GM18907 (cell line): Measurements from ENCODE around the gene CCDC88B.
A peak's percentile ranks its signal among the peaks of the same experiment; 100 is the strongest.

Experiments
- ATAC-seq: cut with Tn5 transposase; IDR thresholded peaks from one replicate; pipeline ENCODE4 v1.9.1; 2021; ENCODE audit warnings: mild to moderate bottlenecking, moderate library complexity; ENCODE audit not compliant: unreplicated experiment

Gene CCDC88B, protein sequence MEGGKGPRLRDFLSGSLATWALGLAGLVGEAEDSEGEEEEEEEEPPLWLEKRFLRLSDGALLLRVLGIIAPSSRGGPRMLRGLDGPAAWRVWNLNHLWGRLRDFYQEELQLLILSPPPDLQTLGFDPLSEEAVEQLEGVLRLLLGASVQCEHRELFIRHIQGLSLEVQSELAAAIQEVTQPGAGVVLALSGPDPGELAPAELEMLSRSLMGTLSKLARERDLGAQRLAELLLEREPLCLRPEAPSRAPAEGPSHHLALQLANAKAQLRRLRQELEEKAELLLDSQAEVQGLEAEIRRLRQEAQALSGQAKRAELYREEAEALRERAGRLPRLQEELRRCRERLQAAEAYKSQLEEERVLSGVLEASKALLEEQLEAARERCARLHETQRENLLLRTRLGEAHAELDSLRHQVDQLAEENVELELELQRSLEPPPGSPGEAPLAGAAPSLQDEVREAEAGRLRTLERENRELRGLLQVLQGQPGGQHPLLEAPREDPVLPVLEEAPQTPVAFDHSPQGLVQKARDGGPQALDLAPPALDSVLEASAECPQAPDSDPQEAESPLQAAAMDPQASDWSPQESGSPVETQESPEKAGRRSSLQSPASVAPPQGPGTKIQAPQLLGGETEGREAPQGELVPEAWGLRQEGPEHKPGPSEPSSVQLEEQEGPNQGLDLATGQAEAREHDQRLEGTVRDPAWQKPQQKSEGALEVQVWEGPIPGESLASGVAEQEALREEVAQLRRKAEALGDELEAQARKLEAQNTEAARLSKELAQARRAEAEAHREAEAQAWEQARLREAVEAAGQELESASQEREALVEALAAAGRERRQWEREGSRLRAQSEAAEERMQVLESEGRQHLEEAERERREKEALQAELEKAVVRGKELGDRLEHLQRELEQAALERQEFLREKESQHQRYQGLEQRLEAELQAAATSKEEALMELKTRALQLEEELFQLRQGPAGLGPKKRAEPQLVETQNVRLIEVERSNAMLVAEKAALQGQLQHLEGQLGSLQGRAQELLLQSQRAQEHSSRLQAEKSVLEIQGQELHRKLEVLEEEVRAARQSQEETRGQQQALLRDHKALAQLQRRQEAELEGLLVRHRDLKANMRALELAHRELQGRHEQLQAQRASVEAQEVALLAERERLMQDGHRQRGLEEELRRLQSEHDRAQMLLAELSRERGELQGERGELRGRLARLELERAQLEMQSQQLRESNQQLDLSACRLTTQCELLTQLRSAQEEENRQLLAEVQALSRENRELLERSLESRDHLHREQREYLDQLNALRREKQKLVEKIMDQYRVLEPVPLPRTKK (N-terminal part only)

DNA sequence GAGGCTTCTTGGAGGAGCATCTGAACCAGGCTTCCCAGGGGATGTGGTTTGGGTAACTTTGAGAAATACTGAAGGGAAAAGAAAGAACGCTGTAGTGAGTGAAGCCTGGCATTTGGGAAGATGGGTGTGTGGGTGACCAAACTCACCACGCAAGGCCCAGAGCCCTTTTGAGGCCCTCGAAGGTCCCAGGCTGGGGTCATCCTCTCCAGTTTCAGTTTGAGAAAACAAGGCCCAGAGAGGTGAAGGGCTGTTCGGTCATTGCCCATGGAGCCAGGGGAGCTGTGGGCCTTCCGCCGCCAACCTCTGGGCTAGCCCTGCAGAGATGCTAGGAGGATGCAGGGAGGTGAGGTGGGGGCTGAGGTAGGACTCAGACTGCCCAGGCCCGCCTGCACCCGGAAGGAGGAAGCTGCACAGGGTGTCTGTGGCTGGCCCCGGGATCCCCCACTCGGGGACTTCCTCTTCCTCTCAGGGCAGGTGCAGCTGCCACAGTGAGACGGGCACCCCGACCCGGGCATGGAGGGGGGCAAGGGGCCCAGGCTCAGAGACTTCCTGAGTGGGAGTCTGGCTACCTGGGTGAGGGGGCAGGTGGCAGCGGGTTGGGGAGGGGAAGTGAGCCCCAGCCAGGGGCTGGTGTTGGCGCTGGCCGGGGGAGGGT lies at the start of gene CCDC88B:
Gene CCDC88B (plus strand): TSS at position 451 of the 655 bp plus-strand sequence. CDS start 63 bp downstream, at position 514.
- ATAC-seq = peak; percentile 57

DNA sequence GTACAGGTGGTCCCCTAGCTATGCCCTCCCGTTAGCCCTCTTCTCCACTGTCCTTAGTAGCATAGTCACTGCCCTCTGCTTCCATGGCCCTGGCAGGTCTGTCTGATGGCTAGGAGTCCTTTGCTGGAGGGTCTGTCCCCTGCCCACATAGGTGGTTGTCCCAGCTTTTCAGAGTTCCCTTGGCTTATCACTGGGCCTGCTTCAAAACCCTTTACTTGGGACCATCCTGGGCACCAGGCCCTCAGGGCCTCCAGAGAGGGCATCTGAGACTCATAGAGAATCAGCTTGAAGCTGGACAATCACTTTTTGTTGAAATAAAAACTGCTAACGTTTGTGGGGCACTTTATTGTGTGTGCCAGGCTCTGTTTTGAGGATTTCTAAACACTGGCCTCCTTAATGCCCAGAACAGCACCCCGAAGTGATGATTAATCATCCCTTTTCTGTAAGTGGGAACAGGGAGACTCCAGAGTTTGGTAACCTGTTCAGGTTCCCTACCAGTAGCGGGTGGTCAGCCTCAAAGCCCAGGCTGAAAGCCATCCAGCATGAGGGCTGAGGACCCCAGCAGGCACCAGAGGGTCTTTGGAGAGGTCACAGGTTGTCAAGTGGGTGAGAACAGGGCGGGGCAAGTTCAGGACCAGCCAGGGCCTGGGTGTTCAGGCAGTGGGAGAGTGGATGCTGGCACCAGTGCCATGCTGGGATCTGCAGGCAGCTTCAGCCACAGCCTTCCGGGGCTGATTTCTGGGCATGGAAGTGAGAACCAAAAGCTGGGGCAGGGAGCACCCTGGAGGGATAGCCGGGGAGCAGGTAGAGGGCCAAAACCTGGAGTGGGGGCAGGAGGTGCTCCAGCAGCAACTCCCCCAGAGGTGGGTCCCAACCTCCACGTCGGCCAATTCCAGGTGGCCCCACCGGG lies 49.4 kb upstream of the CCDC88B start:
- ATAC-seq = no peak

DNA sequence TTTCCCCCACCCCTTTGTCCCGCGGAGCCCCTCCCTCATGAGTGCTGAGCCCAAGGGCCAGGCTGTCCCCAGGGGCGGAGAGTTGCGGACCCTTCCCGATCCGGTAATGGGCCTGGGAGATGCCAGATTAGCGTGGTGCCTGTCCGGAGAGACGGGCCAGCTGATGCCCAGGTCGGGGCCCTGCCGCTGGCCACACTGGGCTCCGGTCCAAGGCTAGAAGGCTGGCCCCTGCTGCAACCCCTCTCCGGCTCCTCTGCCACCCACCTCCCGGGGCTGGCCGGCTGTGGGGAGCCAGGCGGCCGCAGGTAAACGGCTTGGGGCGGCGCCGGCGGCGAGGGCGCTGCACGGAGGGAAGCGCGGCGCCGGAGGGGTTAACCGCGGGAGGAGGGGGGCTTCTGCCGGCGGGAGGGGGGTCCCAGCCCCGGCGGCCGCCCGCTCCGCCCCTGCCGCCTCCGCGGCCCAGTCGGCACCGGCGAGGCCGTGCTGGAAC lies 48.7 kb upstream of the CCDC88B start, which contains the start of gene KCNK4:
Gene KCNK4 (plus strand): TSS at position 41 of the 490 bp plus-strand sequence. CDS start 1,717 bp downstream, outside the sequence.
- no peak for ATAC-seq

DNA sequence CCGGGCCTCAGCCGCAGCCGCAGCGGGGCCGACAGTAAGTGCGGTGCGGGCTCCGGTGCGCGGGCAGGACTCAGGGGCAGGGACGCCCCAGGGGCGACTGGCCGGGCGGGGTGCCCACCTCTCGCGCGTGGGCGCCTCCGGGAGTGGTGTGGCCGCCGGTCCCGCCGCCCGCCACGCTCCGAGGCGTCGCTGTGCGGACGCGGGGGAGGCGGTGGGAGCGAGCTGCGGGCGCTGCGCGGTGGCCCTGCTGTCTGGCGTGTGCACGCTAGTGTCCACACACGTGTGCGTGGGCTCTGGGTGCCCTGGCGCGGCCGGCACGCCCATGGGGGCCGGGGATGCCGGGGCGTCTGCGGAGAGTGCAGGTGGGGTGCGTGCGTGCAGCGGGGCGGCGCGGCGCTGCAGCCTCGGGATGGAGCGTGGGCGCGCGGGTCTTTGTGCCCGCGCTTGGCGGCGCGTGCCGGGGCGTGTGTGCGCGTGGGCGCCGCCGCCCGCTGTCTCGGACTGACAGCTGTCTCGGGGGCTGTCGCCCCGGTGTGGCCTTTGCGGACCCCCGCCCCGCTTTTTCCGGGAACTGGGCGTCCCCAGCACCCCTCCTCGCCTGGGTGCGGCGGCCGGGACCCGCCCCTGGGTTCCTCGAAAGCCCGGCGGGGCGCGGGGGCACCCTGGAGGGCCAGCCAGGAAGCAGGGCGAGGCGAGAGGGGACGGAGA lies 48.1 kb upstream of the CCDC88B start:
- ATAC-seq = no peak

DNA sequence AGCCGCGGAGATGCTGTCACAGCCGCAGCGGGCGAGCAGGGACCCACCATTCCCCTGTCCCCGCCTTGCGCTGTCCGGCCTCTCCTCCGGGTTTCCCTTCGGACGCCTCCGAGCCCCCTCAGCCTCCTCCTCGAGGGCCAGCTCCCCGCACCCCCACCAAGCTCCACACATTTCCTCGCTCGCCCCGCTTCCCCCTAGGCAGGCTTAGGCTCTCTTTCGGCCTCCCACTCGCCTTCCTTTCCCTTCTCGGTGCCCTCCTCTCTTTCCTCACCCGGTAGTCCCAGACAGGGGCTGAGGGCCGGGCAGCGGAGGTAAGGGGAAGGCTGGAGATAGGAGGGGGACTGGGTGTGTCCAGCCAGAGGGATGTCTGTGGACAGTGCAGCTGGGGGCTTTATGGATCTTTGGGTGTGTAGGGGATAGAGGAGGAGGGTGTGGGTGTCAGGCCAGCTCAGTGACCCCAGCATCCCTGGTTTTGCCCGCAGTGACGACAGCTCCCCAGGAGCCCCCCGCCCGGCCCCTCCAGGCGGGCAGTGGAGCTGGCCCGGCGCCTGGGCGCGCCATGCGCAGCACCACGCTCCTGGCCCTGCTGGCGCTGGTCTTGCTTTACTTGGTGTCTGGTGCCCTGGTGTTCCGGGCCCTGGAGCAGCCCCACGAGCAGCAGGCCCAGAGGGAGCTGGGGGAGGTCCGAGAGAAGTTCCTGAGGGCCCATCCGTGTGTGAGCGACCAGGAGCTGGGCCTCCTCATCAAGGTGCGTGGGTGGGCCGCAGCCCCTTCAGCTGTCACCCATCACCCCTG lies 47.3 kb upstream of the CCDC88B start:
- no peak for ATAC-seq

DNA sequence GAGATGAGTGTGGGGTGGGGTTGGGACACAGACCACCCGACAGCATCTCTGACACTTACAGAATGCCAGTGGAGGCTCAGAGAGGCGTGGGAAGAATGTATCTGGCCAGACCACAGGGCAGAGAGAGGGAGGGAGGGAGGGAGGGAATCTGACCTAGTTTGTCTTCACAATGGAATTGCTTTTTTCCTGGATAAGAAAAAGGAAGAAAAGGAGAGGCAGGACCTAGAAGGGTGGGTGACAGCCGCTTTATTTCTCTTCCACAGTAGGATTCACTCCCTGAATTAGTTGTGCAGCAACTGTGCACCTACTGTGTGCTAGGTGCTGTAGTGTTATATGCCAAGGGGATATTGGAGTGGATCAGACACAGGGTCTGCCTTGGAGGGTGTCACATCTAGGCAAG lies 45.2 kb upstream of the CCDC88B start:
- no peak for ATAC-seq

DNA sequence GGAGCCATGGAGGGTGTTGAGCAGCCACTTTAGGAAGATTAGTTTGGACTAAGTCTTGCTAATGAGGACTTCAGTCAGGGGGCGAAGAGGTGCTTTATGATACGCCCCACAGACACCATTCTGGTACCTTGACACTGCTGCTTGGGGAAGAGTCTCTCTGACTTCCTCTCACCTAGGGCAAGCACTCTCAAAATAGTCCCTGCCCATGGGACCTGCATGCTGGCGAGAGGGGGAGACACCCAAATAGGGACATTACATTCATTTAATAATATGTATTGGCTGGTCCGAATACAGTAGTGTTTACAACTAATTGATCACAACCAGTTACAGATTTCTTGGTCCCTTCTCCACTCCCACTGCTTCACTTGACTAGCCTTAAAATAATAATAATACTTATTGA lies 44.2 kb upstream of the CCDC88B start:
- no peak for ATAC-seq

DNA sequence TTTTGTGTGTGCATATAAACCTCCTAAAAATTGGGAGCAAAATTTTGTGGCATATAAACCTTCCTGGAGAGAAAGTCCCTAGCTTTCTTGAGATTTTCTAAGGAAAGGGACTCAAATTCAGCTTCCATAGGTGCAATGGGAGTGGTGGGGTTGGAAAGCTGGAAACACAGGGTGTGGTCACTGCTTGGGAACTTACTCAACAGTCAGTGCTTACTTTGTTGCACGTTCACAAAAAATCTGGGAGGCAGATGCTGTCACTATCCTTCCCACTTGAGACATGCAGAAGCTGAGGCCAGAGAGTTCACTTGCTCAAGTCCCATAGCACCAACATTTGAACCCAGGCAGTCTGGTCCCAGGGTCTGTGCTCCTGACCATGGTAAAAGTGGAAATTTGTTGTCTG lies 43.8 kb upstream of the CCDC88B start:
- no peak for ATAC-seq

DNA sequence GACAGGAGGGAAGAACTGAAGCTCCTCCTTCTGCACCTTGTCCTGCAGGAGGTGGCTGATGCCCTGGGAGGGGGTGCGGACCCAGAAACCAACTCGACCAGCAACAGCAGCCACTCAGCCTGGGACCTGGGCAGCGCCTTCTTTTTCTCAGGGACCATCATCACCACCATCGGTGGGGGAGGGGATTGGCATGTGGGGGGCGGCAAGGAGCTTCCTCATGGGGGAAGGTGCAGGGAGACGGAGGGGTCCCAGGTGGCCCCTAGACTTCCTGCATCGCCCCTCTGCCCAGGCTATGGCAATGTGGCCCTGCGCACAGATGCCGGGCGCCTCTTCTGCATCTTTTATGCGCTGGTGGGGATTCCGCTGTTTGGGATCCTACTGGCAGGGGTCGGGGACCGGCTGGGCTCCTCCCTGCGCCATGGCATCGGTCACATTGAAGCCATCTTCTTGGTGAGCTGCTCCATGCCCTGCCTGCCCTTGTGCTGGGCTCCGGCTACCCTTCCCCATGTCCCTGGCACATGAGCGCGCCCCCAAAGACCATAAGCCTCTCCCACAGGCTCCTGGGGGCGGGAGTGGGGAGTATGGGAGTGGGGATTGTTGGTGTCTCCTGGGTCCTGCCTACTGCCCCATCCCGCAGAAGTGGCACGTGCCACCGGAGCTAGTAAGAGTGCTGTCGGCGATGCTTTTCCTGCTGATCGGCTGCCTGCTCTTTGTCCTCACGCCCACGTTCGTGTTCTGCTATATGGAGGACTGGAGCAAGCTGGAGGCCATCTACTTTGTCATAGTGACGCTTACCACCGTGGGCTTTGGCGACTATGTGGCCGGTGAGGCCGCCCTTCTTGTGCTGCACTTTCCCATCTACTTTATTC lies 42.9 kb upstream of the CCDC88B start:
- no peak for ATAC-seq

DNA sequence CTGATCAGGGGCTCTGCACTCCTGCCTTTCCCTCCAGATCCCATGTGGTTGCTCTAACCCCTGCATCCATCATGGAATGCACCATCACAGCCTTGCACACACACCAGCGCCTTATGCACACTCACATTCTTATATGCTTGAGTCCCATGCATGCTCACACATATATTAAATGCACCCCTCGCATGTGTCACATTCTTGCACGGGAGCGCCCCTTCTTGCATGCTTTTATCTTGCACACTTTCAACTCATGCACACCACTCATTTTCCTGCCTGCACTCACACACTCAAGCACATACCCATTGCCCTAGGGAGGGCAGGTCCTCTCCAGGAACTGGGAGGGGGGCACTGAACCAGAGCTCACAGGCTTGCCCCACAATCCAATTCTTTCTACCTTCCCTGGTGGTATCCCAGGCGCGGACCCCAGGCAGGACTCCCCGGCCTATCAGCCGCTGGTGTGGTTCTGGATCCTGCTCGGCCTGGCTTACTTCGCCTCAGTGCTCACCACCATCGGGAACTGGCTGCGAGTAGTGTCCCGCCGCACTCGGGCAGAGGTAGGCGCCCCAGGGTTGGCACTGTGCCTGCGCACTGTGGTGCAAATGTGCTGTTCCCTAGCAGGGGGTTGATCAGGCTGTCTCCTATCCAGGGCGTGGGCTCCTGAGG lies 42.2 kb upstream of the CCDC88B start:
- no peak for ATAC-seq

DNA sequence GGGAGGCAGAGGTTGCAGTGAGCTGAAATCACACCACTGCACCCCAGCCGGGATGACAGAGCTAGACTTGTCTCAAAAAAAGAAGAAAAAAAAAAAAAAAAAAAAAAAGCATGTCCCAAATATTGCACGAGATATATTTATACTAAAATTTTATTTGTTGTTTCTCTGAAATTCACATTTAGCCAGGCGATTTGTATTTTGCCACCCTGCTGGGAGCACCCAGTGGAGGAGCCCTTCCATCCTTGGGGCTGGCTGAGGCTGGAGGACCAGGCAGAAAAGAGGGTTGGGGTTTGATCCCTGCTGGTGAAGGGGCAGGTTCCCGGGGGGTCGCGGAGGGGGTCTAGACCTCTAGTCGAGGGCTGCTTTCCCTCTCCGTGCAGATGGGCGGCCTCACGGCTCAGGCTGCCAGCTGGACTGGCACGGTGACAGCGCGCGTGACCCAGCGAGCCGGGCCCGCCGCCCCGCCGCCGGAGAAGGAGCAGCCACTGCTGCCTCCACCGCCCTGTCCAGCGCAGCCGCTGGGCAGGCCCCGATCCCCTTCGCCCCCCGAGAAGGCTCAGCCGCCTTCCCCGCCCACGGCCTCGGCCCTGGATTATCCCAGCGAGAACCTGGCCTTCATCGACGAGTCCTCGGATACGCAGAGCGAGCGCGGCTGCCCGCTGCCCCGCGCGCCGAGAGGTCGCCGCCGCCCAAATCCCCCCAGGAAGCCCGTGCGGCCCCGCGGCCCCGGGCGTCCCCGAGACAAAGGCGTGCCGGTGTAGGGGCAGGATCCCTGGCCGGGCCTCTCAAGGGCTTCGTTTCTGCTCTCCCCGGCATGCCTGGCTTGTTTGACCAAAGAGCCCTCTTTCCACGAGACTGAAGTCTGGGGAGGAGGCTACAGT lies 40.8 kb upstream of the CCDC88B start:
- no peak for ATAC-seq

DNA sequence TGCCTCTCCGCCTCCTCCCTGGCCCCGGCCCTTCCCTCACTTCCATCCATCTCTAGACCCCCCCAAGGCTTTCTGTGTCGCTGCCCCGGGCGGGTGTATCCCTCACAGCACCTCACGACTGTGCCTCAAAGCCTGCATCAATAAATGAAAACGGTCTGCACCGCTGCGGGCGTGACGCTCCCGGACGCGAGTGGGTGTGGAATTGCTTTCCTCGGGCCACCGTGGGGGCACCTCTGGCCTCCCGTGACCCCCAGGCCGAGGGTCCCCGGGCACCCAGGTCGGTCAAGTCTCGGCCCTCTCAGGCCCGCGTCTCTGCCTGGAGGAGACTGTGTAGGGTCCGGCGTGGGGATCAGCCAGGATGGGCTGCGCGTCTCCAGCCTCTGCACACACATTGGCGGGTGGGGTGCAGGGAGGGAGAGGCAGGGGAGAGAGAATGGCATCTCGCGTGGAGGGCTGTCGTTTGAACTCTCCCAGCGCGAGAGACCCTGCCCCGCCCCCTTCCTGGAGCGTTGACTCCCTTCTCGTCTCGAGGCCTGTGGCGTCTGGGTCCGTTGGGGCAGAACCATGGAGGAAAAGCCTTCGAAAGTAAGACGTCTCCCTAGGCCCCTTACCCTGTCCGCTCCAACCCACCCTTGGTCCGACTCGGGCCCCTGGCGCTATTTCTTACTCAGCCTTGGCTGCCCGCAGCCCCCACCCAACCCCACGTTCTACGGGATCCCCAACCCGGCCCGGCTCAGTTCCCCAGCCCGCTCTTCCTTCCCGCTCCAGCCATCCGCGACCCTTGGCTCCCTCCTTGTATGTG lies 40.0 kb upstream of the CCDC88B start, which contains the start of gene CATSPERZ:
Gene CATSPERZ (plus strand): TSS at position 512 of the 802 bp plus-strand sequence. CDS start 53 bp downstream, at position 565.
- ATAC-seq = no peak

DNA sequence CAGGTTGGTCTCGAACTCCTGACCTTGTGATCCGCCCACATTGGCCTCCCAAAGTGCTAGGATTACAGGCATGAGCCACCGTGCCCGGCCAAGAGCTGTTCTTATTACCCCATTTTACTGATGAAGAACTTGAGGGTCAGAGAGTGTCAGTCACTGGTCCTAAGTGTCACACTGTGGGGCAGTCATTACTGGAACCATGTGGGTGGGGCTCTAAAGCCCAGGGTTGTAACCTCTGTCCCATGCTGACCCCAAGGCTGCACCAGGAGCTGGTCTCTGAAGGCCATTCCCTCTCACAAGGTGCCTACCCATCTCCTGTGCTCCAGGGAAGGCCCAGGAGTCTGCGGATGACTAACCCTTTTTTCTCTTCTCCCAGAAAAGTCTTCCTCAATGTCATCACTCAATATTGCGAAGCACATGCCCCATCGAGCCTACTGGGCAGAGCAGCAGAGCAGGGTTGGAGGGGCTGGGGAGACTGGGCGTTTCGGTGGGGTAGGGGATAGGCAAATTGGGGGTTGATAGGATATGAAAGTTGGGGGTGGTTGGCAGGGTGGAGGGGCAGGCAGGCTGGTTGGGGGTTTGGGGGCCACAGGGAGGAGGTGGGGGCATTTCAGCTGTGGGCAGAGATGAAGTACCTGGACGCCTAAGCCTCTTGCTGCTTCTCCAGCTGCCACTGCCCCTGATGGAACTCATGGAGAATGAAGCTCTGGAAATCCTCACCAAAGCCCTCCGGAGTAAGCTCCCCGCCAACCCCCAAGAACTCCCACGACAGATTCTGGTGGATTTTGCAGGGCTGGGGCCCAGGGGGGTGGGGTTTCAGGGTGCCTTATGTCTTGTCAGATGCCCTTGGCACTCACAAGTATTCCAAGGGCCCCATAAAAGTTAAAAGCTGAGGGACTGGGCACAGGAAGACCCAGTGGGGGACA lies 36.6 kb upstream of the CCDC88B start:
- ATAC-seq = no peak
